Stomach (tissue), 9 donors: Measurements from ENCODE around the gene CCL21. TPM values are rescaled to one million over a fixed set of nuclear protein-coding genes. Genes with fewer than 3 reads are reported as not detected.
A peak's percentile ranks its signal among the peaks of the same experiment; 100 is the strongest.

Source experiments
- DNase-seq, 2 donors: peaks; one replicate each; pipeline versions ENCODE4 v3.0.0 to v3.0.0-alpha.2; 2013 to 2019
- H3K27ac ChIP-seq, 5 donors: fragments of 200-600 bp in 4 of 5; sonication (generic) in 4 of 5; one replicate each; pipeline ENCODE4 v1.5.1; 2013 to 2019; ENCODE audit warnings: mild to moderate bottlenecking in 1 of 5, moderate library complexity in 1 of 5
- H3K27me3 ChIP-seq, 3 donors: fragments of 200-600 bp; sonication (generic); one replicate each; pipeline ENCODE4 v1.5.1; 2017 to 2019; ENCODE audit warnings: mixed run types in 1 of 3
- H3K36me3 ChIP-seq, 4 donors: fragments of 200-600 bp; sonication (generic); 1 replicate in 3 of 4; 2 replicates in 1 of 4; pipeline ENCODE4 v1.5.1; 2016 to 2019
- H3K4me1 ChIP-seq, 4 donors: fragments of 200-600 bp; sonication (generic); one replicate each; pipeline ENCODE4 v1.5.1; 2016 to 2019
- H3K4me3 ChIP-seq, 4 donors: fragments of 200-600 bp; sonication (generic) in 3 of 4; one replicate each; pipeline ENCODE4 v1.5.1; 2016 to 2019; ENCODE audit warnings: mild to moderate bottlenecking in 1 of 4
- H3K9me3 ChIP-seq, 4 donors: fragments of 200-600 bp; sonication (generic); one replicate each; pipeline ENCODE4 v1.5.1; 2016 to 2019
- EP300 ChIP-seq: sonication (generic); formaldehyde crosslinking; IDR thresholded peaks from one replicate; pipeline ENCODE4 v1.6.1; 2017; ENCODE audit warnings: antibody characterized with exemption
- POLR2A ChIP-seq, 4 donors: fragments of 450-650 bp; IDR thresholded peaks; one replicate each; pipeline ENCODE4 v1.6.1; 2016; ENCODE audit warnings: antibody characterized with exemption in 4 of 4, control low read depth in 2 of 4, mild to moderate bottlenecking in 1 of 4, moderate library complexity in 1 of 4
- POLR2AphosphoS5 ChIP-seq, 3 donors: sonication (generic); formaldehyde crosslinking; IDR thresholded peaks; one replicate each; pipeline ENCODE4 v1.6.1; 2016; ENCODE audit warnings: antibody characterized with exemption in 3 of 3
- WGBS, 5 donors: extraction: QIAGEN DNeasy Blood & Tissue Kit in 3 of 5; methylation state at CpG; one replicate each; pipeline versions ENCODE4 v1.1.5 to v1.1.7; 2013 to 2018; 5-methylcytosine and 5-hydroxymethylcytosine counted together
- intact Hi-C: fragments of 100-400 bp; cut with DNase I; formaldehyde crosslinking; loops from one replicate; pipeline ENCODE4 v1.15.1; 2023; ENCODE audit warnings: low total_unique reads
- polyA plus RNA-seq, 3 donors: library from polyadenylated mRNA; stranded (reverse); fragments of 200-250 nt; gene quantifications; one replicate each; pipeline ENCODE4 v1.2.3, GENCODE V29; 2013
- total RNA-seq, 5 donors: library from RNA; depleted of rRNA; stranded (reverse); fragments of >200 nt; gene quantifications; one replicate each; pipeline versions ENCODE4 v1.1.0 to v1.2.3, GENCODE V29; 2014 to 2016
- TF ChIP-seq, protein P1 (sequence below), 7 experiments: fragments of 450-650 bp in 4 of 7; fragments of 200-600 bp in 3 of 7; sonication (generic) in 3 of 7; IDR thresholded peaks; one replicate each; pipeline ENCODE4 v1.5.1; 2016 to 2019; ENCODE audit warnings: antibody characterized with exemption in 7 of 7, control low read depth in 2 of 7, mild to moderate bottlenecking in 1 of 7
- donor health status: healthy with polysubstance abuse.
- donor health status: Bipolar disorder and iron deficiency.
- donor health status: healthy.

Gene CCL21
- total and polyA plus RNA-seq, 8 donors, result 1.7 to 51.3 (median 23.4) TPM; not detected in 1

DNA sequence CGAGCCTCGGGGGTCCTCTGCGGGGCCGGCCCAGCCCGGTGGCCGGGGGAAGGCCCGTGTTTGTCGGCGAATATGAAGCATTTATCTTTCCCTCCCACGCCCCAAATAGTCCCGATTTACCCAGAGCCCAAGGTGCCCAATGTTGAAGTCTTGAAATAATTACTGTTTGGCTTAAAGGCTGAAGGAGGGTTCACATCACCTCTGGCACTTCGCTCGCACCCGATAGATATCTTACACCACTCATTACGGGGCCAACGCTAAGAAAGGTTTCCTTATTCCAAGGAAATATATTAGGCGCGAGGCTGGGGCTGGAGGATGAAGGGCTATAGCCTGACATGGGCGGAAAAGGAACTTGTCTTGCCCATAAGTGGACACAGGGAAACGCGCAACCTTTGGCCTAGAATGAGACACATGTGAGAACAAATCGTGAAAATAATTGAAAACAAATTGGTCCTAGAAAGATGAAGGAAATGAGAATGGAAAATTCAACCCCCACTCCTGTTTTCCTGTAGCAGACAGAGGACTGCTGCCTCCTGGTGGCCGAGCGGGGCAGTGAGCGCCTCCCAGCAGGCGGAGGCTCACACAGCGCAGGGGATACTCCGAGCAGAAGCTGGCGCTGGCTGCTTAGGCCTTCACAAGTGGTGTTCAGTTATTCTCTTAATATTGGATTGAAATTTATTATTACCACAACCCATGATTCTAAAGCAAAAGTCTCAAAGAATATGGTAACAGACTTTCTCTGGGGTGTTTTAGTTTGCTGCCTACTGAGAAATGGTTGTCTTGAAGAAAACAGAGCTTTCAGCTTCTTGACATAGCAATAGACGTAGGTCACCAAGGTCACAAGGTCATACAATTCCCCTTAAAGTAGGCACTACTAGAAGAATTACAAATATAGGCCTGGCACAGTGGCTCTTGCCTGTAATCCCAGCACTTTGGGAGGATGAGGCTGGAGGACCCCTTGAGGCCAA is 7.9 kb downstream of the CCL21 start:
- intact Hi-C loops, result no loop called here
- DNase-seq, result peak; percentile 89 to 95
- TF ChIP-seq EP300, result no peak
- TF ChIP-seq POLR2AphosphoS5 (IDR thresholded peaks at IDR 0.05), result peak in 2 of 3 donors; percentile 37 to 71
- no peak for TF ChIP-seq POLR2A (IDR thresholded peaks at IDR 0.05)
- TF ChIP-seq, protein P1, sequence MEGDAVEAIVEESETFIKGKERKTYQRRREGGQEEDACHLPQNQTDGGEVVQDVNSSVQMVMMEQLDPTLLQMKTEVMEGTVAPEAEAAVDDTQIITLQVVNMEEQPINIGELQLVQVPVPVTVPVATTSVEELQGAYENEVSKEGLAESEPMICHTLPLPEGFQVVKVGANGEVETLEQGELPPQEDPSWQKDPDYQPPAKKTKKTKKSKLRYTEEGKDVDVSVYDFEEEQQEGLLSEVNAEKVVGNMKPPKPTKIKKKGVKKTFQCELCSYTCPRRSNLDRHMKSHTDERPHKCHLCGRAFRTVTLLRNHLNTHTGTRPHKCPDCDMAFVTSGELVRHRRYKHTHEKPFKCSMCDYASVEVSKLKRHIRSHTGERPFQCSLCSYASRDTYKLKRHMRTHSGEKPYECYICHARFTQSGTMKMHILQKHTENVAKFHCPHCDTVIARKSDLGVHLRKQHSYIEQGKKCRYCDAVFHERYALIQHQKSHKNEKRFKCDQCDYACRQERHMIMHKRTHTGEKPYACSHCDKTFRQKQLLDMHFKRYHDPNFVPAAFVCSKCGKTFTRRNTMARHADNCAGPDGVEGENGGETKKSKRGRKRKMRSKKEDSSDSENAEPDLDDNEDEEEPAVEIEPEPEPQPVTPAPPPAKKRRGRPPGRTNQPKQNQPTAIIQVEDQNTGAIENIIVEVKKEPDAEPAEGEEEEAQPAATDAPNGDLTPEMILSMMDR (IDR thresholded peaks at IDR 0.05), result peak in 5 of 7 experiments; percentile 96 to 99 (median 97)
- Histone ChIP-seq H3K4me1 (peaks cover 0 to 15% (median 7%) of the 10 kb centered on the region in 4 donors), H3K27ac (peak overlapping the region; percentile 55 to 89 (median 77)), H3K27me3 (no peaks in the 10 kb centered on the region), H3K9me3 (no peaks in the 10 kb centered on the region), H3K4me3 (peak overlapping the region; percentile 62 to 89 (median 72)), H3K36me3 (no peaks in the 10 kb centered on the region)
- 3% methylated on average over 21 to 30 of the region's 30 CpGs for WGBS, 5 donors

DNA sequence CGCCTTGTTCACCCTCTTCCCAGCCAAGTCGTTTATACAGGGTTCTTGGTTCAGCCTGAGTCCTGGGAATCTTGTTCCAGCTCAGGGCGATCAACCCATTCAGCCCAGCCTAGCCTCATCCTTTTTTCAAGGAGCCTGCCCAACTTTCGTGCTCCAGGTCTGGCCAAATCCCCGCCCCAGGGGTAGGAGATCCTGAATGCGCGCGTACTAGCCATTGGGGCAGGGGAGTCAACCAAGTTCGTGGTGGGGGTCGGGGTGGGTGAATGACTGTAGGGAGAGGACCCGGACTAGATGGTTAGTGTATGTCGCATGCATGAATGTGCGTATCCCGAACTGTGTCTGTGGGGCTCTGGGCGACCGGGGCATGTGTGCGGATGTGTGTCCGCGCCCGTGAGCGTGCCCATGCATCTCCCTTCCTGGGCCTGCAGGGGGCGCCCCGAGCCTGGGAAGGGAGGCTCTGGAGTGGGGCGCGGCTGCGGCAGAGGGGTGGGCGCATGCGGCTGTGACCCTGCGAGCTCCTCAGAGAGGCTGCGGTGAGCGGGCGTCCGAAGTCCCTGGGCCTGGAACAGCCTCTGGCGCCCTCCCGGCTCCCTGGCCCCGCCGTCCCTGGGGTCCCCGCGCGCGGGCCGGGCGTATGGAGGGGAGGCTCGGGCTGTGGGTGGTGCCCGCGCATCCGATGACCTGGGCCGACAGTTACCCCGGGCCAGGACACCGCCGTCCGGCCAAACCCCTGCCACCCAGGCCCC is 8.7 kb downstream of the CCL21 start:
- H3K36me3 ChIP-seq, result no peaks in the 10 kb centered on the region
- intact Hi-C loops, result no loop called here
- H3K9me3 ChIP-seq, result no peaks in the 10 kb centered on the region
- peak overlapping the region; percentile 55 to 89 (median 77) for H3K27ac ChIP-seq
- H3K27me3 ChIP-seq, result no peaks in the 10 kb centered on the region
- peak; percentile 80 to 92 for DNase-seq
- 6 to 17% (median 8%) methylated on average over 19 to 52 of the region's 52 CpGs for WGBS, 5 donors
- H3K4me3 ChIP-seq, result peak overlapping the region; percentile 62 to 89 (median 72)
- TF ChIP-seq POLR2AphosphoS5 (IDR thresholded peaks at IDR 0.05) (peak in 1 of 3 donors; percentile 32), EP300 (no peak), POLR2A (IDR thresholded peaks at IDR 0.05) (no peak)
- TF ChIP-seq, protein P1 (IDR thresholded peaks at IDR 0.05), result peak in 5 of 7 experiments; percentile 77 to 91 (median 90)
- peaks cover 0 to 15% (median 7%) of the 10 kb centered on the region in 4 donors for H3K4me1 ChIP-seq

DNA sequence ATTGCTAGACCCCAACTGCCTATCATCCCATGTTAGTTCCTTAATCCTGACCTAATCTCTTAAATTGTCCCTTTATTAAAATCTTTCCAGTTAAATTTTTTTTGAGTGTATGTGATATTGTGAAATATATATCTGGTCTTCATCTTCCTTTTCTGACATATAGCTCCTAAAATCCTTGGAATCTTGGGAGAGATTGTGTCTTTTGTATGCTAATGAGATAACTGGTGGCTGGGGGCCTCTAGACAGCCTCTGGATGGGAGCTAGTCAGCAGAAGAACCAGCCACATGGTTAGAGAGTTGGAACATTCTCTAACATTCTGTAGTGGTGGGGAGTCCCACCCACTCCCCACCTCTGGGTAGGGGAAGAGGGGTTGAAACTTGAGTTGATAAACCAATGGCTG is 15.1 kb downstream of the CCL21 start:
- intact Hi-C loops, result no loop called here
- no peak for TF ChIP-seq EP300
- TF ChIP-seq POLR2A (IDR thresholded peaks at IDR 0.05), result no peak
- TF ChIP-seq, protein P1 (IDR thresholded peaks at IDR 0.05), result no peak
- TF ChIP-seq POLR2AphosphoS5 (IDR thresholded peaks at IDR 0.05), result no peak
- Histone ChIP-seq H3K4me1 (peaks cover 0 to 16% (median 0%) of the 10 kb centered on the region in 4 donors), H3K27ac (no peak overlapping the region), H3K27me3 (no peaks in the 10 kb centered on the region), H3K36me3 (no peaks in the 10 kb centered on the region), H3K9me3 (no peaks in the 10 kb centered on the region), H3K4me3 (no peak overlapping the region)
- no peak for DNase-seq

GRCh38 chr9:34693560-34693959 is 16.4 kb downstream of the CCL21 start:
- Histone ChIP-seq H3K9me3 (no peaks in the 10 kb centered on the region), H3K36me3 (no peaks in the 10 kb centered on the region), H3K27ac (no peak overlapping the region), H3K27me3 (no peaks in the 10 kb centered on the region), H3K4me3 (no peak overlapping the region), H3K4me1 (peaks cover 0 to 16% (median 5%) of the 10 kb centered on the region in 4 donors)
- TF ChIP-seq POLR2A (IDR thresholded peaks at IDR 0.05) (no peak), EP300 (no peak), POLR2AphosphoS5 (IDR thresholded peaks at IDR 0.05) (no peak)
- TF ChIP-seq, protein P1 (IDR thresholded peaks at IDR 0.05), result no peak
- WGBS, 5 donors, result 73 to 88% (median 77%) methylated on average over 2 of the region's 2 CpGs
- intact Hi-C loops, result no loop called here
- DNase-seq, result no peak
